Measurements from ENCODE around the gene CRYZL1.

The CRYZL1 gene

DNA sequence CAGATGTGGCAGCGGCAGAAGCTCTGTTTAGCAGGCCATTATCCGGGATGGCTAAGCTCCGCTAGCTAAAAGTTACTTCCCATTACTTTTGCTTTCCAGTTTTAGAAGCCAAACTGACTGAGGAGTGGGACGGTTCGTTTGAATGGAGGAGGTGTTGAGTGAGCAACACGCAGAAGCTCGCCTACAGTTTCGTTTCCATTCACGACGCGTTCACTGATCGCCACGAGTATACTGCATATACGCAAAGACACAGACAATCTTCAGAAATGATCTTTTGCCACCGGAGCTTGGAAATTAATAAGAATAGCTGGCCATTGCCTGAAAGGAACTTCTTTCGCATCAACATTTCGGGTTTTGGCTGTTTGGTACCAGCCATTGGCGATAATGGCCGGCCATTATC is 84.1 kb downstream of the CRYZL1 start:
- no peak for TF ChIP-seq SNAI2 (CRISPR knock-in tag; IDR thresholded peaks at IDR 0.05)
- TF ChIP-seq, protein P1, sequence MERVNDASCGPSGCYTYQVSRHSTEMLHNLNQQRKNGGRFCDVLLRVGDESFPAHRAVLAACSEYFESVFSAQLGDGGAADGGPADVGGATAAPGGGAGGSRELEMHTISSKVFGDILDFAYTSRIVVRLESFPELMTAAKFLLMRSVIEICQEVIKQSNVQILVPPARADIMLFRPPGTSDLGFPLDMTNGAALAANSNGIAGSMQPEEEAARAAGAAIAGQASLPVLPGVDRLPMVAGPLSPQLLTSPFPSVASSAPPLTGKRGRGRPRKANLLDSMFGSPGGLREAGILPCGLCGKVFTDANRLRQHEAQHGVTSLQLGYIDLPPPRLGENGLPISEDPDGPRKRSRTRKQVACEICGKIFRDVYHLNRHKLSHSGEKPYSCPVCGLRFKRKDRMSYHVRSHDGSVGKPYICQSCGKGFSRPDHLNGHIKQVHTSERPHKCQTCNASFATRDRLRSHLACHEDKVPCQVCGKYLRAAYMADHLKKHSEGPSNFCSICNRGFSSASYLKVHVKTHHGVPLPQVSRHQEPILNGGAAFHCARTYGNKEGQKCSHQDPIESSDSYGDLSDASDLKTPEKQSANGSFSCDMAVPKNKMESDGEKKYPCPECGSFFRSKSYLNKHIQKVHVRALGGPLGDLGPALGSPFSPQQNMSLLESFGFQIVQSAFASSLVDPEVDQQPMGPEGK (CRISPR knock-in tag; IDR thresholded peaks at IDR 0.05; ENCODE audit: borderline replicate concordance): no peak
- no peak for TF ChIP-seq BACH2 (CRISPR knock-in tag; IDR thresholded peaks at IDR 0.05; ENCODE audit: borderline replicate concordance)
- TF ChIP-seq, protein P2, sequence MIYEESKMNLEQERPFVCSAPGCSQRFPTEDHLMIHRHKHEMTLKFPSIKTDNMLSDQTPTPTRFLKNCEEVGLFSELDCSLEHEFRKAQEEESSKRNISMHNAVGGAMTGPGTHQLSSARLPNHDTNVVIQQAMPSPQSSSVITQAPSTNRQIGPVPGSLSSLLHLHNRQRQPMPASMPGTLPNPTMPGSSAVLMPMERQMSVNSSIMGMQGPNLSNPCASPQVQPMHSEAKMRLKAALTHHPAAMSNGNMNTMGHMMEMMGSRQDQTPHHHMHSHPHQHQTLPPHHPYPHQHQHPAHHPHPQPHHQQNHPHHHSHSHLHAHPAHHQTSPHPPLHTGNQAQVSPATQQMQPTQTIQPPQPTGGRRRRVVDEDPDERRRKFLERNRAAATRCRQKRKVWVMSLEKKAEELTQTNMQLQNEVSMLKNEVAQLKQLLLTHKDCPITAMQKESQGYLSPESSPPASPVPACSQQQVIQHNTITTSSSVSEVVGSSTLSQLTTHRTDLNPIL (CRISPR knock-in tag; IDR thresholded peaks at IDR 0.05; ENCODE audit: low read depth): no peak
- no peak for TF ChIP-seq RARB (CRISPR knock-in tag; IDR thresholded peaks at IDR 0.05)
- no peak for TF ChIP-seq ZNF8 (CRISPR knock-in tag; IDR thresholded peaks at IDR 0.05)
- no peak for TF ChIP-seq ZFP3 (CRISPR knock-in tag; IDR thresholded peaks at IDR 0.05)
- no peak for TF ChIP-seq PPARA (CRISPR knock-in tag; IDR thresholded peaks at IDR 0.05; ENCODE audit: borderline replicate concordance)
- TF ChIP-seq, protein P3, sequence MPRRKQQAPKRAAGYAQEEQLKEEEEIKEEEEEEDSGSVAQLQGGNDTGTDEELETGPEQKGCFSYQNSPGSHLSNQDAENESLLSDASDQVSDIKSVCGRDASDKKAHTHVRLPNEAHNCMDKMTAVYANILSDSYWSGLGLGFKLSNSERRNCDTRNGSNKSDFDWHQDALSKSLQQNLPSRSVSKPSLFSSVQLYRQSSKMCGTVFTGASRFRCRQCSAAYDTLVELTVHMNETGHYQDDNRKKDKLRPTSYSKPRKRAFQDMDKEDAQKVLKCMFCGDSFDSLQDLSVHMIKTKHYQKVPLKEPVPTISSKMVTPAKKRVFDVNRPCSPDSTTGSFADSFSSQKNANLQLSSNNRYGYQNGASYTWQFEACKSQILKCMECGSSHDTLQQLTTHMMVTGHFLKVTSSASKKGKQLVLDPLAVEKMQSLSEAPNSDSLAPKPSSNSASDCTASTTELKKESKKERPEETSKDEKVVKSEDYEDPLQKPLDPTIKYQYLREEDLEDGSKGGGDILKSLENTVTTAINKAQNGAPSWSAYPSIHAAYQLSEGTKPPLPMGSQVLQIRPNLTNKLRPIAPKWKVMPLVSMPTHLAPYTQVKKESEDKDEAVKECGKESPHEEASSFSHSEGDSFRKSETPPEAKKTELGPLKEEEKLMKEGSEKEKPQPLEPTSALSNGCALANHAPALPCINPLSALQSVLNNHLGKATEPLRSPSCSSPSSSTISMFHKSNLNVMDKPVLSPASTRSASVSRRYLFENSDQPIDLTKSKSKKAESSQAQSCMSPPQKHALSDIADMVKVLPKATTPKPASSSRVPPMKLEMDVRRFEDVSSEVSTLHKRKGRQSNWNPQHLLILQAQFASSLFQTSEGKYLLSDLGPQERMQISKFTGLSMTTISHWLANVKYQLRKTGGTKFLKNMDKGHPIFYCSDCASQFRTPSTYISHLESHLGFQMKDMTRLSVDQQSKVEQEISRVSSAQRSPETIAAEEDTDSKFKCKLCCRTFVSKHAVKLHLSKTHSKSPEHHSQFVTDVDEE (CRISPR knock-in tag; IDR thresholded peaks at IDR 0.05): no peak
- TF ChIP-seq ARNTL (CRISPR knock-in tag; IDR thresholded peaks at IDR 0.05; ENCODE audit: borderline replicate concordance, low read depth): no peak
- TF ChIP-seq ZC3H10 (CRISPR knock-in tag; IDR thresholded peaks at IDR 0.05): no peak
- TF ChIP-seq GLIS3 (CRISPR knock-in tag; IDR thresholded peaks at IDR 0.05): no peak
- no peak for TF ChIP-seq ZNF70 (CRISPR knock-in tag; IDR thresholded peaks at IDR 0.05)
- TF ChIP-seq, protein P4, sequence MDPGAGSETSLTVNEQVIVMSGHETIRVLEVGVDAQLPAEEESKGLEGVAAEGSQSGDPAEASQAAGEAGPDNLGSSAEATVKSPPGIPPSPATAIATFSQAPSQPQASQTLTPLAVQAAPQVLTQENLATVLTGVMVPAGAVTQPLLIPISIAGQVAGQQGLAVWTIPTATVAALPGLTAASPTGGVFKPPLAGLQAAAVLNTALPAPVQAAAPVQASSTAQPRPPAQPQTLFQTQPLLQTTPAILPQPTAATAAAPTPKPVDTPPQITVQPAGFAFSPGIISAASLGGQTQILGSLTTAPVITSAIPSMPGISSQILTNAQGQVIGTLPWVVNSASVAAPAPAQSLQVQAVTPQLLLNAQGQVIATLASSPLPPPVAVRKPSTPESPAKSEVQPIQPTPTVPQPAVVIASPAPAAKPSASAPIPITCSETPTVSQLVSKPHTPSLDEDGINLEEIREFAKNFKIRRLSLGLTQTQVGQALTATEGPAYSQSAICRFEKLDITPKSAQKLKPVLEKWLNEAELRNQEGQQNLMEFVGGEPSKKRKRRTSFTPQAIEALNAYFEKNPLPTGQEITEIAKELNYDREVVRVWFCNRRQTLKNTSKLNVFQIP (CRISPR knock-in tag; IDR thresholded peaks at IDR 0.05; ENCODE audit: borderline replicate concordance, low read depth): no peak
- no peak for ATAC-seq

DNA sequence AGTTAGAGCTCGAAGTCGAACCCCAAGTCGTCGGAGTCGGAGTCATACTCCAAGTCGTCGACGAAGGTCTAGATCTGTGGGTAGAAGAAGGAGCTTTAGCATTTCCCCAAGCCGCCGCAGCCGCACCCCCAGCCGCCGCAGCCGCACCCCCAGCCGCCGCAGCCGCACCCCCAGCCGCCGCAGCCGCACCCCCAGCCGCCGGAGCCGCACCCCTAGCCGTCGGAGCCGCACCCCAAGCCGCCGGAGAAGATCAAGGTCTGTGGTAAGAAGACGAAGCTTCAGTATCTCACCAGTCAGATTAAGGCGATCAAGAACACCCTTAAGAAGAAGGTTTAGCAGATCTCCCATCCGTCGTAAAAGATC is 86.6 kb downstream of the CRYZL1 start:
- no peak for ATAC-seq
- TF ChIP-seq RARB (CRISPR knock-in tag; IDR thresholded peaks at IDR 0.05): no peak

DNA sequence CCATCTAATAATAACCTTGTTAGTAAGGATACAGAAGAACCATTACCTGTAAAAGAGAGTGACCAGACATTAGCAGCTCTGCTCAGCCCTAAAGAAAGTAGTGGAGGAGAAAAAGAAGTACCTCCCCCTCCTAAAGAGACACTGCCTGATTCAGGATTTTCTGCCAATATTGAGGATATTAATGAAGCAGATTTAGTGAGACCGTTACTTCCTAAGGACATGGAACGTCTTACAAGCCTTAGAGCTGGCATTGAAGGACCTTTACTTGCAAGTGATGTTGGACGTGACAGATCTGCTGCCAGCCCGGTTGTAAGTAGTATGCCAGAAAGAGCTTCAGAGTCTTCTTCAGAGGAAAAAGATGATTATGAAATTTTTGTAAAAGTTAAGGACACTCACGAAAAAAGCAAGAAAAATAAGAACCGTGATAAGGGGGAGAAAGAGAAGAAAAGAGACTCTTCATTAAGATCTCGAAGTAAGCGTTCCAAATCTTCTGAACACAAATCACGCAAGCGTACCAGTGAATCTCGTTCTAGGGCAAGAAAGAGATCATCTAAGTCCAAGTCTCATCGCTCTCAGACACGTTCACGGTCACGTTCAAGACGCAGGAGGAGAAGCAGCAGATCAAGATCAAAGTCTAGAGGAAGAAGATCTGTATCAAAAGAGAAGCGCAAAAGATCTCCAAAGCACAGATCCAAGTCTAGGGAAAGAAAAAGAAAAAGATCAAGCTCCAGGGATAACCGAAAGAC is 87.1 kb downstream of the CRYZL1 start:
- TF ChIP-seq ESRRG (CRISPR knock-in tag; IDR thresholded peaks at IDR 0.05) (no peak), ZFP30 (CRISPR knock-in tag; IDR thresholded peaks at IDR 0.05) (no peak), OSR1 (CRISPR knock-in tag; IDR thresholded peaks at IDR 0.05) (no peak), ZNF70 (CRISPR knock-in tag; IDR thresholded peaks at IDR 0.05) (no peak), TCF4 (CRISPR knock-in tag; IDR thresholded peaks at IDR 0.05; ENCODE audit: borderline replicate concordance) (no peak)
- TF ChIP-seq, protein P1 (CRISPR knock-in tag; IDR thresholded peaks at IDR 0.05; ENCODE audit: borderline replicate concordance): no peak
- TF ChIP-seq, protein P5, sequence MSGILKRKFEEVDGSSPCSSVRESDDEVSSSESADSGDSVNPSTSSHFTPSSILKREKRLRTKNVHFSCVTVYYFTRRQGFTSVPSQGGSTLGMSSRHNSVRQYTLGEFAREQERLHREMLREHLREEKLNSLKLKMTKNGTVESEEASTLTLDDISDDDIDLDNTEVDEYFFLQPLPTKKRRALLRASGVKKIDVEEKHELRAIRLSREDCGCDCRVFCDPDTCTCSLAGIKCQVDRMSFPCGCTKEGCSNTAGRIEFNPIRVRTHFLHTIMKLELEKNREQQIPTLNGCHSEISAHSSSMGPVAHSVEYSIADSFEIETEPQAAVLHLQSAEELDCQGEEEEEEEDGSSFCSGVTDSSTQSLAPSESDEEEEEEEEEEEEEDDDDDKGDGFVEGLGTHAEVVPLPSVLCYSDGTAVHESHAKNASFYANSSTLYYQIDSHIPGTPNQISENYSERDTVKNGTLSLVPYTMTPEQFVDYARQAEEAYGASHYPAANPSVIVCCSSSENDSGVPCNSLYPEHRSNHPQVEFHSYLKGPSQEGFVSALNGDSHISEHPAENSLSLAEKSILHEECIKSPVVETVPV (CRISPR knock-in tag; IDR thresholded peaks at IDR 0.05): no peak
- TF ChIP-seq, protein P2 (CRISPR knock-in tag; IDR thresholded peaks at IDR 0.05; ENCODE audit: low read depth): no peak
- no peak for ATAC-seq
